Measurements from ENCODE around the gene SRCAP. TPM values are rescaled to one million over a fixed set of nuclear protein-coding genes. Genes with fewer than 3 reads are reported as not detected.

The SRCAP gene
- total and polyA plus RNA-seq, 2 of the 8 experiments (the other 6 are each of a cell fraction or from before 2014, with no cell fraction given) = 5.5 to 54.3 TPM

GRCh38 chr16:30747799-30748633 is 49.0 kb downstream of the SRCAP start, which contains the start of gene PHKG2 (continued):
- peak; percentile 18; the same call in 1 of the 2 replicates for TF ChIP-seq TEAD4 (IDR thresholded peaks at IDR 0.05; ENCODE audit: low read depth, low read length)
- no peak for TF ChIP-seq RBBP5 (IDR thresholded peaks at IDR 0.05; ENCODE audit: borderline replicate concordance, low read depth, low read length)
- TF ChIP-seq JUND (IDR thresholded peaks at IDR 0.05; ENCODE audit: low read length) = no peak
- TF ChIP-seq RFX5 (IDR thresholded peaks at IDR 0.05; ENCODE audit: borderline replicate concordance, low read depth, low read length) = 0 out of 2 replicates have a peak, but pooled peaks have one; percentile 5
- no peak for TF ChIP-seq CBX8 (IDR thresholded peaks at IDR 0.05; ENCODE audit: borderline replicate concordance, low read depth, low read length)
- peak; percentile 78 to 92 for TF ChIP-seq POLR2A (IDR thresholded peaks at IDR 0.05; ENCODE audit: control extremely low read depth in 1 of 2, low read depth in 2 of 2, low read length in 2 of 2)
- TF ChIP-seq CHD1 (IDR thresholded peaks at IDR 0.05; ENCODE audit: low read depth, low read length) = no peak
- peak; percentile 43 for TF ChIP-seq NRF1 (IDR thresholded peaks at IDR 0.05; ENCODE audit: low read depth, low read length)
- TF ChIP-seq GABPA (IDR thresholded peaks at IDR 0.05; ENCODE audit: borderline replicate concordance, insufficient read depth, low read length) = no peak
- TF ChIP-seq ATF3 (IDR thresholded peaks at IDR 0.05; ENCODE audit: insufficient read depth, low read depth, low read length) = peak; percentile 79
- no peak for TF ChIP-seq RNF2 (IDR thresholded peaks at IDR 0.05; ENCODE audit: borderline replicate concordance, low read depth, low read length, missing control alignments, poor library complexity, severe bottlenecking)
- TF ChIP-seq TBP (IDR thresholded peaks at IDR 0.05; ENCODE audit: low read depth, low read length) = peak; percentile 86
- peak; percentile 10 for TF ChIP-seq KDM4A (IDR thresholded peaks at IDR 0.05; ENCODE audit: low read depth, low read length, severe bottlenecking)
- peak; percentile 73 for TF ChIP-seq E2F6 (IDR thresholded peaks at IDR 0.05)
- TF ChIP-seq KDM5A (IDR thresholded peaks at IDR 0.05; ENCODE audit: low read length) = no peak
- no peak for TF ChIP-seq MAFK (IDR thresholded peaks at IDR 0.05; ENCODE audit: low read depth, low read length)
- no peak for TF ChIP-seq BRCA1 (IDR thresholded peaks at IDR 0.05; ENCODE audit: low read depth, low read length)
- TF ChIP-seq GTF2F1 (IDR thresholded peaks at IDR 0.05; ENCODE audit: borderline replicate concordance, low read depth, low read length) = no peak
- TF ChIP-seq KDM1A (IDR thresholded peaks at IDR 0.05; ENCODE audit: borderline replicate concordance, low read length) = no peak
- TF ChIP-seq MAX (IDR thresholded peaks at IDR 0.05) = peak; percentile 64
- no peak for TF ChIP-seq ATF2 (IDR thresholded peaks at IDR 0.05; ENCODE audit: low read length)

Measured in H1 (cell line).